GM19240 (cell line): ENCODE results near the gene MAN1C1.
"Not testable (repeated sequence)": the region's sequence is repeated elsewhere in the genome, so short reads cannot be mapped to it uniquely, and the experiment has no call there.

ENCODE experiments used
- DNase-seq: peaks from one replicate; pipeline ENCODE4 v3.0.0; 2011; ENCODE audit warnings: low spot score; ENCODE audit not compliant: insufficient read length

Gene MAN1C1

DNA sequence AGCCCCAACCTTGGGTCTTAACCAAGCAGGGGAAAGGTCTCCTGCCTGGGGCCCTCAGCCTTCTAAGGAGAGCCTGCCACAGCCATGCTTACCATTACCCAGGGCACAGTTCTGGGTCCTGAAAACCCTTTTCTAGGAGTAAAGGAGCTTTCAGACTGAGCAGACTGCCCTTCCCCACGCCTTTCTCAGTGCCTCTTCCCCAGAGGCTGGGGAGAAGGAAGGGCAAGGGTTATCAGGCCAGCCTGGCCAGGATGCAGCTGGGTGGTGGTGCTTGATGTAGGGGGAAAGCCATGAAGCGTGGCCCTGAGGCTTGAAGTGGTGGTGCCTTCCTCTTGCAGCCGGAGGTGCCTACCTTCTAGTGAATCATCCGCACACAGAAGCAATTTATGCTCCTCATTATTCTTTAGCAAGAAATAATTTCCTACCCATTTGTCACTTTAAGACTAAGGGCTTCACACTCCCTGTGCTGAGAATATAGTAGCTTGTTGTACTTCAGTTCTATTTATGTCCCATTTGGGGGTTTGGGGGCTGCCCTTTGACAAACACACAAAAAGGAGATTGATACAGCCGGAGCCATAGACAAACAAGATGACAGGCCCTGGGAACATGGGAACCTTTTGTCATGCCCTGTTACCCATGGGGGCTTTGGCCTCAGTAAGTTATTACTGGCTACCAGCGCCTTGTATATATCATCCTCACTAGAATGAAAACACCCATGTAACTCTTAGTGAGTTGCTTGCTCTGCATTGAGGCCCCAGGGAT lies 40.7 kb downstream of the MAN1C1 start:
- no peak for DNase-seq

- DNase-seq = no peak
Observed at GRCh38 chr1:25657883-25658760, 41.5 kb downstream of the MAN1C1 start.

DNA sequence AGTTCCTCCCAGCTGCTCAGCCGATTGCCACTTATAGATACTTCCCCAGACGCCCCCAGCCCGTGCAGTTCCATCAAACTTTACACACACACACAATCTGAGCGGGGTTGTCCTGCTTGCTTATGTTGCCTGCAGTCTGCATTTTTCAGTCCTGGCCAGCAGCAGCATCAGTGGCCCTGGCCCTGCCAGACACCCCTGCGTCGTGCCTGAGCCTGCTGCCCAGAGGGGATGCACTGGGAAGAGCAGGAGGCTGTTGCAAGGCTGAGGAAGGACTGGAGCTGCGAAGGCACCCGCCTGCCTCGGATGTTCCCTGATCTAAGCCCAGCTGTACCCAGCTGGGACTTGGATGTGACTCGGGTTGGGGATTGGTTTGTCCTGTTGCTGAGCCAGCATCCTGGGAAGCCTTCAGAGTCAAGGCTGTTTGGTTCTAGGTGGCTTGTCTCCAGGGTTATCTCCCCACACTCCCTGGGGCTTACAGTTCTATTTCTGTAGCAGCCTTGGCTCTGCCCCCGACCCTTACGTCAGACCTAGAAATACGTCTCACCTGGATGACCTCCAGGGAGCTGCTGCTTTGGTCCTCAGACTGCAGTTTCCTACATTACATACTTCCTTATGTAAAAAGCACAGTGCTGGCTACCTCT lies 42.3 kb downstream of the MAN1C1 start:
- no peak for DNase-seq

GRCh38 chr1:25661043-25661815 lies 44.6 kb downstream of the MAN1C1 start:
- DNase-seq = no peak

GRCh38 chr1:25662061-25662460 lies 45.5 kb downstream of the MAN1C1 start:
- DNase-seq = no peak

DNA sequence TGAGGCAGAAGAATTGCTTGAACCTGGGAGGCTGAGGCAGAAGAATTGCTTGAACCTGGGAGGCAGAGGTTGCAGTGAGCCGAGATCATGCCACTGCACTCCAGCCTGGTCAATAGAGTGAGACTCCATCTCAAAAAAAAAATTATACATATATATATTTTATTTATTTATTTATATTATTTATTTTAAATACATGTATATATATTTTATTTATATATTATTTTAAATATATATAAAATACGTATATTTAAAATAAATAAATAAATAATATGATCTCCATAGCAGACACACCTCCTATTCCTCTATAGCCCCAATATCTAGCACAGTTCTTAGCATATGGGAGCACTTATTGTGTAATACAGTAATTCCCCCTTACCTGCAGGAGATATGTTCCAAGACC lies 46.4 kb downstream of the MAN1C1 start:
- DNase-seq = not testable (repeated sequence)

GRCh38 chr1:25664357-25665199 lies 48.0 kb downstream of the MAN1C1 start:
- no peak for DNase-seq

DNA sequence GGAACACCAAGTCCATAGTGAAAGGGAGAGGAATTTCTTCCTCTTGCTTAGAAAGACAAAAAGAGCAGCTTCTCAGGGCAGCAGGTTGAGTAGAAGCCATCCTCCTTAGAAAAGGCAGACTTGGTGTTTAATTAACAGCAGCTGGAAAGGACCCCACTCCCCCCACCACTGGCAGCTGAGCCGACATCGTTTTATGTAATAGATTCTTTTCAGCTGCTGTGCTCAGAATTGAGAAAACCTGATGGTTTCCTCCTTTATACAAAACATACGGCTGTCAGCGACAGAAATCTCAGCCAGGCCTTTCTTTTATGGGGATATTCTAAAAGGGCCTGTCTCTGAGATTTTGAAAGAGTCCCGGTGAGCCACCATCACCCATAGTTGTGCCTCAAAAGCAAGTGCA lies 49.9 kb downstream of the MAN1C1 start:
- no peak for DNase-seq

DNA sequence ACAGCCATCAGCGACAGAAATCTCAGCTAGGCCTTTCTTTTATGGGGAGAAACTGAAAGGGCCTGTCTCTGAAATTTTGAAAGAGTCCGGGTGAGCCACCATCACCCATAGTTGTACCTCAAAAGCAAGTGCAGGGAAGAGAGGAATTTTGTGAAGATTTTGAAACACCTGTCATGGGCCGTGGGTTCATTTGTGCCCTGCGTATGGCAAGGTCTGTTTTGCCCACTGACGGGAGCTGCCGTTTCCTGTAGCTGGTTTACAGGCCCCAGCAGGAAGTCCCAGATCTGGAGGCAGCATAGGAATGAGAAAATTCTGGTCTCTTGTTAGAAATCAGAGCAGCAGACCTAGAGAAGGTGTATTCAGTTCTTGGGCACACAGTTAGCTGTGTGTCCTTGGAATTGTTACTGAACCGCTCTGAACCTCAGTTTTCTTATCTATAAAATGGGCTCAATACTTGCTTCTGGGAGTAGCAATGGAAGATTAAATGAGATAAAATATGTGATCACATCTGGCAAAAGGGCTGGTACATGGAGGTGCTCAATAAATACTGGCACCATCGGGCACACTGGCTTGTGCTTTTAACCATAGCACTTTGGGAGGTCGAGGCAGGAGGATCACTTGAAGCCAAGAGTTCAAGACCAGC lies 52.5 kb downstream of the MAN1C1 start:
- DNase-seq = no peak

GRCh38 chr1:25669781-25670567 lies 53.4 kb downstream of the MAN1C1 start:
- DNase-seq = no peak

DNA sequence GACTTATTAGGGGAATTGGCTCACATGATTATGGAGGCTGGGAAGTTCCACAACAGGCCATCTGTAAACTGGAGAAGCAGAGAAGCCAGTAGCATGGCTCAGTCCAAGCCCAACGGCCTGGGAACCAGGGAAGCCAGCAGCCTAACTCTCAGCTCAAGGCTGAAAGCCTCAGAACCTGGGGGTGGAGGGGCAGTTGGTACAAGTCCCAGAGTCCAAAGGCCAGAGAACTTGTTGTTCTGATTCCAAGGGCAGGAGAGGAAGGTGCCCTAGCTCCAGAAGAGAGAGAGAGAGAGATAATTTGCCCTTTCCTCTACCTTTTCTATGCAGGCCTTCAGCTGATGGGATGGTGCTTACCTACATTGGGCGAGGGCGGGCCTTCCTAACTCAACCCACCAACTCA lies 55.3 kb downstream of the MAN1C1 start:
- DNase-seq = no peak

GRCh38 chr1:25672763-25673409 lies 56.3 kb downstream of the MAN1C1 start:
- no peak for DNase-seq

DNA sequence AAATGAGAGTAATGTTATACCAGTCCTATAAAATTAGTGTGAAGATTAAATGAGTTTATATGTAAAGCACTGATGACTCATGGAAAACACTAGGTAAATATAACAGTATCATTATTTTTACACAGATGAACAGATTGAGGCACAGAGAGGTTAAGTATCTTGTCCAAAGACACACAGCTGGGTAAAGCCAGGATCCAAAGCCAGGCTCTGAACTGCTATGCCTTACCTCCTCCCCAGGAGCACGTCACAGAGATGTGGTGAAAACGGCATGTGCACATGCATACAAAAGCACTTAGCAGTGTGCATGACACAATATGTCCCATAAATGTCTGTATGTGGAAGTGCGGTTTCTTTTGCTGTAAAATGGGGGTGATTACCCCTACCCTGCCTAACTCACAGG lies 56.9 kb downstream of the MAN1C1 start:
- DNase-seq = no peak

DNA sequence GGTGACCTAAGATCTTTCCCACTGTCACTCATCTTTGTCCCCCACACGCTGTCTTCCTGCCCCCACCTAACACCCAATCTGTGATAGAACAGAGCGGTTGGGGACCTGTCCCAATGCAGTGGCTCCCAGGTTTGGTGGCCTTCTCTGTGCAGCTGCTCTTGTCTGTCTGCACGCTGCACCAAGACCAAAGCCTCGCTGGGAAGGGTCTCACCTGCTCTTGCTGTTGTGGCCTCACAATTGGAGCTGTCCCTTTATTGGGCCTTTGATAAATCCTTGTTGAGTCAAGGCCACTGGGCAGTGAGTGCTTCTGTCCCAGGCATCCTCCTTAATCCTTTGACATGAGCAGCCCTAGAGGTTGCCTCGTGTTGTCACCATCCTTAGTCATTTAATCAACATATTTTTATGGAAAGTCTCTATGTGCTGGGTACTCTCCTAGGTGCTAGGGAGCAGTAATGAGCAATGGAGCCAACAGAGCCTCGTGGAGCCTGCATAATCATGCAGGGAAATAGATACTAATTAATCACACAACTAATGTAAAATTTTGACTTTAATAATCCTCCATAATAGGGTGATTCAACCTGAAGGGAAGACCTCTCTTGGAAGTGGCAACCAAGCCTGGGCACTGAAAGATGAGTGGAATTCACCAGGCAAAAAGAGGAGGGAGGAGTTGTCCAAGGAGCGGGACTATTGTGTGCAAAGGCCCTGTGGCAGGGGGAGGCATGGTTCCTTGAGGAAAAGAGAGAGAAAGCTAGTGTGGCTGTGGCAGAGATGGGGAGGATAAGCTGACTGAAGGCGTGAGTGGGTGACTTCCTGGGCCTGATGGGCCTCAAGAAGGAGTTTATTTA lies 57.6 kb downstream of the MAN1C1 start:
- DNase-seq = no peak

- no peak for DNase-seq
Observed at GRCh38 chr1:25674807-25675084, 58.2 kb downstream of the MAN1C1 start.

GRCh38 chr1:25675729-25676476 lies 59.3 kb downstream of the MAN1C1 start:
- peak; percentile 87 for DNase-seq

DNA sequence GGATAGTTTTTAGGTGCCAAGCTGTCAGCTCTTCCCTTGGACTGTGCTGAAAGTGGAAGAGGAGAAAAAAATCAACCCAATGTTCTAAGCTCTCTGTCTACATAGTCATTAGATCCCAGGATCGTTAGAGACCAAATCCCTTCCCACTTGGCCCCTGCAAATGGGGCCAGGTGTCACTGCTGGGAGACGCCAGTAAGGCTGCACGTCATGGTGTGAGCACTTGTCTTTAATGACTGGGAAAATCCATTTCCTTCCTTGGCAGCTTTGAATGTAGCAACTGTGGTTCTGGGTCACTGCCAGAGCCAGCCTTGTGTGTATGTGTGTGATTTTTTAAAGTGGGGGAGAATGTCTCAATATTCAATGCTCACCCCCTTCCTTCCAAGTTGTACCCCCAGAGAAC lies 59.9 kb downstream of the MAN1C1 start:
- DNase-seq = no peak
